ENCODE measurements around the gene LY6G5B.

The LY6G5B gene

GRCh38 chr6:31669676-31670075 is at the start of gene LY6G5B:
Gene LY6G5B (plus strand): TSS chr6:31669976. CDS start chr6:31670951, 975 bp downstream.
- DNase-seq: no peak

GRCh38 chr6:31620586-31621319 is 49.0 kb upstream of the LY6G5B start, which contains the start of gene PRRC2A:
Gene PRRC2A (plus strand): TSS chr6:31620715. CDS start chr6:31622790, 2,075 bp downstream.
- peak; percentile 81 for DNase-seq

- DNase-seq: no peak
These were observed 48.3 kb upstream of the LY6G5B start for GRCh38 chr6:31621320-31621939.

GRCh38 chr6:31621991-31622390 is 47.8 kb upstream of the LY6G5B start:
- no peak for DNase-seq

GRCh38 chr6:31622684-31623091 is 47.1 kb upstream of the LY6G5B start:
- no peak for DNase-seq

- no peak for DNase-seq
These were observed 45.7 kb upstream of the LY6G5B start for GRCh38 chr6:31624070-31624469.

GRCh38 chr6:31626952-31627351 is 42.8 kb upstream of the LY6G5B start:
- DNase-seq: no peak

GRCh38 chr6:31627690-31628287 is 42.0 kb upstream of the LY6G5B start:
- no peak for DNase-seq

- no peak for DNase-seq
These were observed 40.8 kb upstream of the LY6G5B start for GRCh38 chr6:31629014-31629413.

- no peak for DNase-seq
These were observed 39.4 kb upstream of the LY6G5B start for GRCh38 chr6:31630177-31630934.

GRCh38 chr6:31631209-31631608 is 38.6 kb upstream of the LY6G5B start:
- no peak for DNase-seq

GRCh38 chr6:31631681-31632278 is 38.0 kb upstream of the LY6G5B start:
- no peak for DNase-seq

- no peak for DNase-seq
These were observed 37.4 kb upstream of the LY6G5B start for GRCh38 chr6:31632279-31632946.

GRCh38 chr6:31633447-31633846 is 36.3 kb upstream of the LY6G5B start:
- no peak for DNase-seq

- DNase-seq: no peak
These were observed 35.6 kb upstream of the LY6G5B start for GRCh38 chr6:31634131-31634530.

GRCh38 chr6:31634969-31635575 is 34.7 kb upstream of the LY6G5B start:
- no peak for DNase-seq

GRCh38 chr6:31636698-31637596 is 32.8 kb upstream of the LY6G5B start:
- no peak for DNase-seq

GRCh38 chr6:31639043-31639442 is 30.7 kb upstream of the LY6G5B start:
- no peak for DNase-seq

- DNase-seq: no peak
These were observed 30.3 kb upstream of the LY6G5B start for GRCh38 chr6:31639449-31639861.

GRCh38 chr6:31640612-31641011 is 29.2 kb upstream of the LY6G5B start:
- no peak for DNase-seq

GRCh38 chr6:31641370-31641769 is 28.4 kb upstream of the LY6G5B start:
- DNase-seq: no peak
